GM13977 (cell line): ENCODE data around the gene RHOBTB1.

Experiments used
- DNase-seq: peaks from one replicate; pipeline ENCODE4 v3.0.0; 2012; ENCODE audit warnings: low spot score
- in situ Hi-C: fragments of 300-500 bp; cut with MboI; formaldehyde crosslinking; loops from one replicate; pipeline ENCODE4 v1.12.0; 2022; ENCODE audit warnings: low sequenced_read_pairs, low pct_unique_long_range_greater_than_20kb, mixed read lengths, inconsistent platforms; ENCODE audit not compliant: unreplicated experiment
- TF ChIP-seq, protein P1 (sequence below): IDR thresholded peaks from 2 replicates; pipeline ENCODE4 v1.5.1; 2012; ENCODE audit warnings: mild to moderate bottlenecking, control low read depth; ENCODE audit not compliant: insufficient read depth; ENCODE audit errors: extremely low read depth, missing control alignments

Gene RHOBTB1

DNA sequence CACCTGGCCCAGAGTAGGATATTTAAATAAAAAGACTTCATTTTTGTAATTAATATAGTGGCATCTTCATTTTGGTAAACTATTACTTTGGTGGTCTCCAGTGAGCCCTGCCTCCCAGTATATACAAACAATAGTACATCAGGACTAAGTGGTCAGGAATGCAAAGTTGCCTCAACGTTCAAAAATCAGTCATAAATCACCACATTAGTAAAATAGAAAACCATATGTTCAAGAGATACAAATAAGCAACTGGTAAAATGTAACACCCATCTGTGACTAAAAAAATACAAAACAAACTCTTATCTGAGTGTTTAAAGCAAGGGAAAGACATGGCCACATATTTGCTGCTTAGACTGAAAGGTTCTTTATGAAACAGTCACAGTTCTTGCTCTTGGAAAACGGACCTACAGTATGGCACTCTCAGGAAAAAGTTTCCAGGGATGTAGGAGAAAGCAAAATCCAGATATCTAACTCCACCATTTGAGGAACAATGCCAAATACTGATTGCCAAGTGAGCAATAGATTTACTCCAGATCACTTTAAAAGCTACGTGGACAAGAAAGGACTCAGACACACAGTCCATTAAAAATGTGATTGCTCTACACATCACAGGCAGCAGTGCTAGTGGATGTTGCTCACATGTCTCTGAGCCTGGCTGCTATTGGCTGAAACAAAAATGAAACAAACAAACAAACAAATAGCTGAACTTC, 15.1 kb upstream of the RHOBTB1 start:
- in situ Hi-C loops, result loop anchor here (25.0 kb wide), 1 partner anchor 147 kb away; no protein-coding TSS in a partner anchor

GRCh38 chr10:60957667-60958221, 13.8 kb upstream of the RHOBTB1 start:
- in situ Hi-C loops, result loop anchor here (25.0 kb wide), 1 partner anchor 145 kb away; no protein-coding TSS in a partner anchor
- DNase-seq, result no peak
- TF ChIP-seq, protein P1, sequence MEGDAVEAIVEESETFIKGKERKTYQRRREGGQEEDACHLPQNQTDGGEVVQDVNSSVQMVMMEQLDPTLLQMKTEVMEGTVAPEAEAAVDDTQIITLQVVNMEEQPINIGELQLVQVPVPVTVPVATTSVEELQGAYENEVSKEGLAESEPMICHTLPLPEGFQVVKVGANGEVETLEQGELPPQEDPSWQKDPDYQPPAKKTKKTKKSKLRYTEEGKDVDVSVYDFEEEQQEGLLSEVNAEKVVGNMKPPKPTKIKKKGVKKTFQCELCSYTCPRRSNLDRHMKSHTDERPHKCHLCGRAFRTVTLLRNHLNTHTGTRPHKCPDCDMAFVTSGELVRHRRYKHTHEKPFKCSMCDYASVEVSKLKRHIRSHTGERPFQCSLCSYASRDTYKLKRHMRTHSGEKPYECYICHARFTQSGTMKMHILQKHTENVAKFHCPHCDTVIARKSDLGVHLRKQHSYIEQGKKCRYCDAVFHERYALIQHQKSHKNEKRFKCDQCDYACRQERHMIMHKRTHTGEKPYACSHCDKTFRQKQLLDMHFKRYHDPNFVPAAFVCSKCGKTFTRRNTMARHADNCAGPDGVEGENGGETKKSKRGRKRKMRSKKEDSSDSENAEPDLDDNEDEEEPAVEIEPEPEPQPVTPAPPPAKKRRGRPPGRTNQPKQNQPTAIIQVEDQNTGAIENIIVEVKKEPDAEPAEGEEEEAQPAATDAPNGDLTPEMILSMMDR, result no peak

More for the DNA sequence above, 15.1 kb upstream of the RHOBTB1 start:
- TF ChIP-seq, protein P1, result no peak
- no peak for DNase-seq

DNA sequence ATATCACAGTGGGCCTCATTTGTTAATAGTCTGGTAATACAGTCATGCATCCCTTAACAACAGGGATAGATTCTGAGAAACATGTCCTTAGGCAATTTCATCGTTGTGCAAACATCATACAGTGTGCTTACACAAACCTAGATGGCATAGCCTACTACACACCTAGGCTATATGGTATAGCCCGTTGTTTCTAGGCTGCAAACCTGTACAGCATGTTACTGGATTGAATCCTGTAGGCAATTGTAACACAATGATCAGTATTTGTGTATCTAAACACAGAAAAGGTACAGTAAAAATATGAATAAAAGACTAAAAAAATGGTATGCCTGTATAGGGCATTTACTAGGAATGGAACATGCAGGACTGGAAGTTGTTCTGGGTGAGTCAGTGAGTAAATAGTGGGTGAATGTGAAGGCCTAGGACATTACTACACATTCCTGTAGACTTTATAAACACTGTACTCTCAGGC, 12.0 kb upstream of the RHOBTB1 start:
- TF ChIP-seq, protein P1, result no peak
- DNase-seq, result no peak
- in situ Hi-C loops, result loop anchor here (25.0 kb wide), 1 partner anchor 144 kb away; no protein-coding TSS in a partner anchor

GRCh38 chr10:60955316-60955715, 11.3 kb upstream of the RHOBTB1 start:
- in situ Hi-C loops, result loop anchor here (25.0 kb wide), 1 partner anchor 143 kb away; no protein-coding TSS in a partner anchor
- TF ChIP-seq, protein P1, result no peak
- DNase-seq, result no peak

- in situ Hi-C loops, result loop anchor here (25.0 kb wide), 1 partner anchor 142 kb away; no protein-coding TSS in a partner anchor
- TF ChIP-seq, protein P1, result no peak
- no peak for DNase-seq
These were observed 10.1 kb upstream of the RHOBTB1 start for GRCh38 chr10:60954035-60954434.

GRCh38 chr10:60953420-60953819, 9.4 kb upstream of the RHOBTB1 start:
- no peak for DNase-seq
- in situ Hi-C loops, result loop anchor here (25.0 kb wide), 1 partner anchor 141 kb away; no protein-coding TSS in a partner anchor
- TF ChIP-seq, protein P1, result no peak
